ENCODE results near the gene CTNNBL1.
A peak's percentile ranks its signal among the peaks of the same experiment; 100 is the strongest.

CTNNBL1 gene

GRCh38 chr20:37748015-37748414, 54.2 kb downstream of the CTNNBL1 start:
- DNase-seq: no peak

- DNase-seq: no peak
These were observed 55.4 kb downstream of the CTNNBL1 start for GRCh38 chr20:37749218-37749617.

GRCh38 chr20:37749620-37750403, 56.0 kb downstream of the CTNNBL1 start:
- no peak for DNase-seq

GRCh38 chr20:37755665-37756064, 61.8 kb downstream of the CTNNBL1 start:
- peak; percentile 27 for DNase-seq

- DNase-seq: no peak
These were observed 62.4 kb downstream of the CTNNBL1 start for GRCh38 chr20:37756234-37756633.

- no peak for DNase-seq
These were observed 63.7 kb downstream of the CTNNBL1 start for GRCh38 chr20:37757550-37757949.

GRCh38 chr20:37758332-37758731, 64.5 kb downstream of the CTNNBL1 start:
- DNase-seq: no peak

GRCh38 chr20:37759052-37759553, 65.3 kb downstream of the CTNNBL1 start:
- no peak for DNase-seq

- no peak for DNase-seq
These were observed 66.0 kb downstream of the CTNNBL1 start for GRCh38 chr20:37759761-37760209.

- DNase-seq: no peak
These were observed 66.5 kb downstream of the CTNNBL1 start for GRCh38 chr20:37760322-37760721.

GRCh38 chr20:37762716-37763485, 69.1 kb downstream of the CTNNBL1 start:
- no peak for DNase-seq

GRCh38 chr20:37764333-37764935, 70.6 kb downstream of the CTNNBL1 start:
- DNase-seq: peak; percentile 9

GRCh38 chr20:37770908-37771307, 77.1 kb downstream of the CTNNBL1 start:
- DNase-seq: no peak

GRCh38 chr20:37773291-37773826, 79.5 kb downstream of the CTNNBL1 start:
- DNase-seq: no peak

- no peak for DNase-seq
These were observed 80.3 kb downstream of the CTNNBL1 start for GRCh38 chr20:37774156-37774555.

- DNase-seq: peak; percentile 9
These were observed 81.4 kb downstream of the CTNNBL1 start for GRCh38 chr20:37775200-37775599.

GRCh38 chr20:37776049-37776448, 82.2 kb downstream of the CTNNBL1 start:
- DNase-seq: no peak

- DNase-seq: no peak
These were observed 82.7 kb downstream of the CTNNBL1 start for GRCh38 chr20:37776526-37776925.

GRCh38 chr20:37777012-37777950, 83.5 kb downstream of the CTNNBL1 start:
- DNase-seq: peak; percentile 30

GRCh38 chr20:37777988-37778659, 84.3 kb downstream of the CTNNBL1 start:
- DNase-seq: no peak

- DNase-seq: no peak
These were observed 87.8 kb downstream of the CTNNBL1 start for GRCh38 chr20:37781626-37782025.
